BE2C (cell line): ENCODE measurements around the gene VANGL2.
"Not testable (repeated sequence)": the region's sequence is repeated elsewhere in the genome, so short reads cannot be mapped to it uniquely, and the experiment has no call there.

Source experiments
- DNase-seq: peaks from one replicate; pipeline ENCODE4 v3.0.0-alpha.2; 2020
- H3K27me3 ChIP-seq: fragments of 250-450 bp; sonication (Bioruptor Pico); 2 replicates; pipeline ENCODE4 v1.5.1; 2020; ENCODE audit warnings: mild to moderate bottlenecking
- H3K36me3 ChIP-seq: fragments of 250-450 bp; sonication (Bioruptor Pico); 2 replicates; pipeline ENCODE4 v1.5.1; 2020; ENCODE audit warnings: mild to moderate bottlenecking
- H3K4me1 ChIP-seq: fragments of 250-450 bp; sonication (Bioruptor Pico); 2 replicates; pipeline ENCODE4 v1.5.1; 2020
- H3K4me3 ChIP-seq: 2 replicates; pipeline ENCODE4 v1.5.1; 2011; ENCODE audit warnings: low read depth, low read length
- H3K9me3 ChIP-seq: fragments of 250-450 bp; sonication (Bioruptor Pico); 2 replicates; pipeline ENCODE4 v1.5.1; 2020
- CTCF ChIP-seq: IDR thresholded peaks from 2 replicates; pipeline ENCODE4 v1.5.1; 2012; ENCODE audit warnings: mild to moderate bottlenecking, low read depth, low read length

Gene VANGL2

GRCh38 chr1:160374306-160375110, 25.9 kb upstream of the VANGL2 start:
- 0 out of 2 replicates have a peak, but pooled peaks cover 2% of the 10 kb centered on the region for H3K27me3 ChIP-seq
- H3K4me1 ChIP-seq, result no peaks in the 10 kb centered on the region
- H3K4me3 ChIP-seq, result no peak overlapping the region
- DNase-seq, result no peak
- no peaks in the 10 kb centered on the region for H3K36me3 ChIP-seq
- no peak for TF ChIP-seq CTCF
- H3K9me3 ChIP-seq, result no peaks in the 10 kb centered on the region

GRCh38 chr1:160375788-160376524, 24.4 kb upstream of the VANGL2 start:
- Histone ChIP-seq H3K36me3 (no peaks in the 10 kb centered on the region), H3K9me3 (no peaks in the 10 kb centered on the region), H3K4me1 (no peaks in the 10 kb centered on the region), H3K27me3 (0 out of 2 replicates have a peak, but pooled peaks cover 2% of the 10 kb centered on the region), H3K4me3 (no peak overlapping the region)
- no peak for TF ChIP-seq CTCF
- no peak for DNase-seq

- no peaks in the 10 kb centered on the region for H3K4me1 ChIP-seq
- DNase-seq, result peak; percentile 52
- TF ChIP-seq CTCF, result peak; percentile 99
- no peaks in the 10 kb centered on the region for H3K9me3 ChIP-seq
- peaks cover 2% of the 10 kb centered on the region; the same call in 1 of the 2 replicates for H3K27me3 ChIP-seq
- no peaks in the 10 kb centered on the region for H3K36me3 ChIP-seq
- H3K4me3 ChIP-seq, result no peak overlapping the region
Measured at GRCh38 chr1:160376525-160377131, 23.7 kb upstream of the VANGL2 start.

GRCh38 chr1:160377585-160378206, 22.7 kb upstream of the VANGL2 start:
- Histone ChIP-seq H3K9me3 (no peaks in the 10 kb centered on the region), H3K27me3 (peaks cover 2% of the 10 kb centered on the region; the same call in 1 of the 2 replicates), H3K36me3 (no peaks in the 10 kb centered on the region), H3K4me3 (no peak overlapping the region), H3K4me1 (no peaks in the 10 kb centered on the region)
- DNase-seq, result no peak
- no peak for TF ChIP-seq CTCF

GRCh38 chr1:160384812-160385211, 15.6 kb upstream of the VANGL2 start:
- not testable (repeated sequence) for H3K9me3 ChIP-seq, H3K27me3 ChIP-seq, DNase-seq, H3K4me1 ChIP-seq, H3K36me3 ChIP-seq, H3K4me3 ChIP-seq

GRCh38 chr1:160388406-160388805, 12.0 kb upstream of the VANGL2 start:
- H3K4me1 ChIP-seq, DNase-seq, H3K27me3 ChIP-seq, H3K9me3 ChIP-seq, H3K36me3 ChIP-seq, H3K4me3 ChIP-seq: not testable (repeated sequence)
